Fibroblast of pulmonary artery (primary cell): Measurements from ENCODE around the gene IBA57.

Experiments
- DNase-seq: peaks from one replicate; pipeline ENCODE4 v3.0.0-alpha.2; 2010; ENCODE audit warnings: low read depth
- H3K4me3 ChIP-seq: replicated peaks from 2 replicates; pipeline ENCODE4 v1.5.1; 2011; ENCODE audit warnings: low read depth, mild to moderate bottlenecking, control low read depth, low read length, moderate library complexity
- CTCF ChIP-seq: IDR thresholded peaks from 2 replicates; pipeline ENCODE4 v1.5.1; 2011; ENCODE audit warnings: mild to moderate bottlenecking, control low read depth, low read length, inconsistent platforms; ENCODE audit errors: missing control alignments

The IBA57 gene

GRCh38 chr1:228165372-228166169 is at the start of gene IBA57:
Gene IBA57, plus strand, starts transcription at chr1:228165804. Its CDS starts 13 bp downstream, at chr1:228165817.
- peak; percentile 61 for TF ChIP-seq CTCF
- peak; percentile 99 for DNase-seq
- H3K4me3 ChIP-seq = peak within 1 kb of the TSS; percentile 76

GRCh38 chr1:228117335-228117734 is 48.3 kb upstream of the IBA57 start:
- DNase-seq = no peak
- no peak for TF ChIP-seq CTCF
- no peak overlapping the region for H3K4me3 ChIP-seq

GRCh38 chr1:228118040-228118439 is 47.6 kb upstream of the IBA57 start:
- no peak for DNase-seq
- no peak overlapping the region for H3K4me3 ChIP-seq
- TF ChIP-seq CTCF = no peak

- TF ChIP-seq CTCF = no peak
- DNase-seq = no peak
- H3K4me3 ChIP-seq = no peak overlapping the region
These were observed 45.3 kb upstream of the IBA57 start for GRCh38 chr1:228120351-228120750.

- no peak overlapping the region for H3K4me3 ChIP-seq
- DNase-seq = no peak
- no peak for TF ChIP-seq CTCF
These were observed 44.6 kb upstream of the IBA57 start for GRCh38 chr1:228120857-228121489.

- TF ChIP-seq CTCF = no peak
- no peak overlapping the region for H3K4me3 ChIP-seq
- DNase-seq = no peak
These were observed 42.6 kb upstream of the IBA57 start for GRCh38 chr1:228122921-228123441.
